CD14-positive monocyte (primary cell): ENCODE data around the gene SLIT3. TPM values are rescaled to one million over a fixed set of nuclear protein-coding genes. Genes with fewer than 3 reads are reported as not detected.

Source experiments
- DNase-seq, 3 donors: peaks; one replicate each; pipeline ENCODE4 v3.0.0-alpha.2; 2011 to 2022
- H2AFZ ChIP-seq: 2 replicates; pipeline ENCODE4 v1.6.0; 2012; ENCODE audit warnings: mild to moderate bottlenecking, low read depth, low read length, inconsistent platforms; ENCODE audit not compliant: insufficient read depth, poor library complexity, severe bottlenecking
- H3K27ac ChIP-seq, 2 donors: 1 replicate in 1 of 2; 2 replicates in 1 of 2; pipeline ENCODE4 v1.5.1; 2012 to 2013; ENCODE audit warnings: low read length in 2 of 2, control low read depth in 1 of 2, inconsistent platforms in 1 of 2, low read depth in 1 of 2, mild to moderate bottlenecking in 1 of 2
- H3K27me3 ChIP-seq, 2 donors: one replicate each; pipeline versions ENCODE4 v1.6.0 to v1.6.1; 2011 to 2013; ENCODE audit warnings: low read length in 2 of 2; ENCODE audit not compliant: control insufficient read depth in 2 of 2, insufficient read depth in 2 of 2
- H3K36me3 ChIP-seq, 2 donors: replicated peaks in 1 of 2; 1 replicate in 1 of 2; 2 replicates in 1 of 2; pipeline versions ENCODE4 v1.5.1 to v1.6.1; 2012 to 2013; ENCODE audit warnings: low read length in 2 of 2, control low read depth in 1 of 2, inconsistent platforms in 1 of 2, mild to moderate bottlenecking in 1 of 2; ENCODE audit not compliant: insufficient read depth in 2 of 2, control insufficient read depth in 1 of 2
- H3K4me1 ChIP-seq, 2 donors: 1 replicate in 1 of 2; 2 replicates in 1 of 2; pipeline versions ENCODE4 v1.5.1 to v1.6.1; 2012 to 2013; ENCODE audit warnings: low read length in 2 of 2, control low read depth in 1 of 2, inconsistent platforms in 1 of 2, mild to moderate bottlenecking in 1 of 2, moderate library complexity in 1 of 2; ENCODE audit not compliant: insufficient read depth in 2 of 2, control insufficient read depth in 1 of 2
- H3K4me2 ChIP-seq: replicated peaks from 2 replicates; pipeline ENCODE3; 2012; ENCODE audit warnings: low read length, moderate library complexity, mild to moderate bottlenecking; ENCODE audit not compliant: poor library complexity, severe bottlenecking; ENCODE audit errors: extremely low read depth
- H3K4me3 ChIP-seq, 3 experiments: fragments of 200-600 bp in 1 of 3; sonication (generic) in 1 of 3; replicated peaks in 1 of 3; 1 replicate in 2 of 3; 2 replicates in 1 of 3; pipeline ENCODE4 v1.5.1; 2011 to 2013; ENCODE audit warnings: low read length in 3 of 3, mild to moderate bottlenecking in 3 of 3, control low read depth in 2 of 3, low read depth in 2 of 3, inconsistent platforms in 1 of 3, moderate library complexity in 1 of 3
- H3K79me2 ChIP-seq: 2 replicates; pipeline ENCODE4 v1.6.0; 2012; ENCODE audit warnings: mild to moderate bottlenecking, control low read depth, inconsistent platforms, low read length, moderate library complexity; ENCODE audit not compliant: insufficient read depth
- H3K9ac ChIP-seq: 2 replicates; pipeline ENCODE4 v1.6.0; 2017; ENCODE audit warnings: low read length, mild to moderate bottlenecking; ENCODE audit not compliant: insufficient read depth, poor library complexity, severe bottlenecking
- H3K9me3 ChIP-seq, 2 donors: replicated peaks in 1 of 2; 1 replicate in 1 of 2; 2 replicates in 1 of 2; pipeline versions ENCODE4 v1.5.1 to v1.6.1; 2012 to 2013; ENCODE audit warnings: low read length in 2 of 2, control low read depth in 1 of 2; ENCODE audit not compliant: control insufficient read depth in 1 of 2, insufficient read depth in 1 of 2
- H4K20me1 ChIP-seq: 2 replicates; pipeline ENCODE4 v1.6.0; 2012; ENCODE audit warnings: mild to moderate bottlenecking, low read length, control low read depth, moderate library complexity; ENCODE audit not compliant: insufficient read depth
- H3K27ac Mint-ChIP-seq, 7 donors: one replicate each; pipeline ENCODE4 v1.8.0; 2020; ENCODE audit warnings: mild to moderate bottlenecking in 7 of 7, mixed read lengths in 7 of 7, moderate library complexity in 6 of 7, inconsistent platforms in 2 of 7
- H3K27me3 Mint-ChIP-seq, 3 donors: one replicate each; pipeline ENCODE4 v1.8.0; 2021 to 2022; ENCODE audit warnings: low read depth in 3 of 3, mild to moderate bottlenecking in 3 of 3, mixed read lengths in 3 of 3, moderate library complexity in 3 of 3, inconsistent platforms in 1 of 3
- H3K36me3 Mint-ChIP-seq, 2 donors: one replicate each; pipeline ENCODE4 v1.8.0; 2020; ENCODE audit warnings: mixed read lengths in 2 of 2, inconsistent platforms in 1 of 2, mild to moderate bottlenecking in 1 of 2
- H3K4me1 Mint-ChIP-seq: one replicate; pipeline ENCODE4 v1.8.0; 2020; ENCODE audit warnings: mild to moderate bottlenecking, mixed read lengths
- H3K4me3 Mint-ChIP-seq, 2 donors: one replicate each; pipeline ENCODE4 v1.8.0; 2020; ENCODE audit warnings: mild to moderate bottlenecking in 2 of 2, mixed read lengths in 2 of 2, moderate library complexity in 1 of 2
- H3K9me3 Mint-ChIP-seq, 7 donors: one replicate each; pipeline ENCODE4 v1.8.0; 2020 to 2022; ENCODE audit warnings: mixed read lengths in 7 of 7, mild to moderate bottlenecking in 6 of 7, moderate library complexity in 6 of 7, inconsistent platforms in 2 of 7
- CTCF ChIP-seq: fragments of 200-600 bp; IDR thresholded peaks from one replicate; pipeline ENCODE4 v1.8.0; 2022; ENCODE audit warnings: antibody characterized with exemption, mild to moderate bottlenecking
- WGBS: methylation state at CpG from one replicate; pipeline ENCODE4 v1.1.5; 2013; ENCODE audit warnings: missing lambda C conversion rate; ENCODE audit not compliant: insufficient coverage; 5-methylcytosine and 5-hydroxymethylcytosine counted together
- intact Hi-C, 2 donors: fragments of 100-400 bp; cut with micrococcal nuclease; formaldehyde crosslinking; loops; one replicate each; pipeline versions ENCODE4 v1.15.0 to v1.15.1; 2023
- polyA plus RNA-seq, 3 donors: library from polyadenylated mRNA; depleted of rRNA in 1 of 3; unstranded in 2 of 3; stranded (reverse) in 1 of 3; fragments of 300-500 nt in 2 of 3; fragments of >200 nt in 1 of 3; fragmentation: Illumina TruSeq in 2 of 3; gene quantifications; 1 replicate in 2 of 3; 2 replicates in 1 of 3; pipeline ENCODE4 v1.2.3, GENCODE V29; 2012 to 2021

SLIT3 gene
- polyA plus RNA-seq, 3 donors: not detected

- H4K20me1 ChIP-seq: no peaks in the 10 kb centered on the region
- H3K27me3 ChIP-seq: no peaks in the 10 kb centered on the region
- H3K4me2 ChIP-seq: no peak overlapping the region
- Mint-ChIP-seq H3K27me3 (peaks cover 0 to 7% (median 1%) of the 10 kb centered on the region in 3 donors), H3K9me3 (peaks cover 0 to 7% (median 2%) of the 10 kb centered on the region in 7 donors), H3K36me3 (no peaks in the 10 kb centered on the region), H3K27ac (no peak overlapping the region), H3K4me3 (no peak overlapping the region), H3K4me1 (peaks cover 5% of the 10 kb centered on the region)
- no peaks in the 10 kb centered on the region for H3K9me3 ChIP-seq
- no peak overlapping the region for H3K27ac ChIP-seq
- H3K36me3 ChIP-seq: no peaks in the 10 kb centered on the region
- intact Hi-C loops: no loop called here
- TF ChIP-seq CTCF: no peak
- no CpG with 5 or more reads among the region's 1 CpG for WGBS
- H3K4me3 ChIP-seq: no peak overlapping the region
- DNase-seq: no peak
- no peak overlapping the region for H2AFZ ChIP-seq
- H3K79me2 ChIP-seq: no peaks in the 10 kb centered on the region
- no peak overlapping the region for H3K9ac ChIP-seq
- H3K4me1 ChIP-seq: no peaks in the 10 kb centered on the region
These were observed 652.9 kb downstream of the SLIT3 start for GRCh38 chr5:168648016-168648415.

- Histone ChIP-seq H3K9ac (no peak overlapping the region), H3K27ac (no peak overlapping the region), H3K4me3 (no peak overlapping the region), H3K9me3 (no peaks in the 10 kb centered on the region), H3K4me2 (no peak overlapping the region), H3K79me2 (no peaks in the 10 kb centered on the region), H3K4me1 (no peaks in the 10 kb centered on the region), H3K27me3 (no peaks in the 10 kb centered on the region), H4K20me1 (no peaks in the 10 kb centered on the region), H3K36me3 (no peaks in the 10 kb centered on the region), H2AFZ (no peak overlapping the region)
- Mint-ChIP-seq H3K9me3 (peaks cover 0 to 7% (median 2%) of the 10 kb centered on the region in 7 donors), H3K36me3 (no peaks in the 10 kb centered on the region), H3K27ac (no peak overlapping the region), H3K4me1 (peaks cover 5% of the 10 kb centered on the region), H3K27me3 (peaks cover 0 to 7% (median 1%) of the 10 kb centered on the region in 3 donors), H3K4me3 (no peak overlapping the region)
- intact Hi-C loops: no loop called here
- DNase-seq: no peak
- no peak for TF ChIP-seq CTCF
These were observed 653.9 kb downstream of the SLIT3 start for GRCh38 chr5:168647083-168647482.
